Transverse colon (tissue), 4 donors: ENCODE measurements around the gene PBX4.

Experiments used
- POLR2A ChIP-seq: fragments of 450-650 bp; IDR thresholded peaks from one replicate; pipeline ENCODE4 v1.6.1; 2016; ENCODE audit warnings: antibody characterized with exemption, mild to moderate bottlenecking, moderate library complexity
- POLR2AphosphoS5 ChIP-seq, 3 donors: sonication (generic); formaldehyde crosslinking; IDR thresholded peaks; one replicate each; pipeline ENCODE4 v1.6.1; 2016; ENCODE audit warnings: antibody characterized with exemption in 3 of 3
- TF ChIP-seq, protein P1 (sequence below), 5 experiments: fragments of 200-600 bp in 3 of 5; fragments of 450-650 bp in 2 of 5; sonication (generic) in 3 of 5; IDR thresholded peaks; 1 replicate in 2 of 5; 2 replicates in 3 of 5; pipeline ENCODE4 v1.5.1; 2016 to 2017; ENCODE audit warnings: antibody characterized with exemption in 5 of 5, inconsistent platforms in 3 of 5, mild to moderate bottlenecking in 2 of 5, moderate library complexity in 1 of 5

DNA sequence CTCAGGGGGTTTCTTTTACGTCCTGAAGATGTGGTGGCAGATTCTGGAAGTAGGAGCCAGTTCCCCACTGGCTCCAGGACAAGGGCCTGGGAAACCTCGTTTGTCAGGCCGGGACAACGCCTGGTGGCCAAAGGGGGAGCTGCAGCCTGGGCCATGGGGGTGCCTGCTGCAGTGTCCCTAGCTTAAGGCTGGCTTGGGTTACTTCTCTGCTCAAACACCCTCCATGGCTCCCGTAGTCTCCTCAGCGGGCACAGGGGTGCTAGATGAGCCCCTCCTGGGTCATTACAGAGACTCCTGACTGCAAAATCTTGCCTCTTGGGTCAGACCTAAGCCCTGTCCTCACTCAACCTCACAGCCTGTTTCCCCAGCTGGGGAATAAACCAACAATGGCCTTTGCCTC, 65.7 kb downstream of the PBX4 start:
- TF ChIP-seq, protein P1, sequence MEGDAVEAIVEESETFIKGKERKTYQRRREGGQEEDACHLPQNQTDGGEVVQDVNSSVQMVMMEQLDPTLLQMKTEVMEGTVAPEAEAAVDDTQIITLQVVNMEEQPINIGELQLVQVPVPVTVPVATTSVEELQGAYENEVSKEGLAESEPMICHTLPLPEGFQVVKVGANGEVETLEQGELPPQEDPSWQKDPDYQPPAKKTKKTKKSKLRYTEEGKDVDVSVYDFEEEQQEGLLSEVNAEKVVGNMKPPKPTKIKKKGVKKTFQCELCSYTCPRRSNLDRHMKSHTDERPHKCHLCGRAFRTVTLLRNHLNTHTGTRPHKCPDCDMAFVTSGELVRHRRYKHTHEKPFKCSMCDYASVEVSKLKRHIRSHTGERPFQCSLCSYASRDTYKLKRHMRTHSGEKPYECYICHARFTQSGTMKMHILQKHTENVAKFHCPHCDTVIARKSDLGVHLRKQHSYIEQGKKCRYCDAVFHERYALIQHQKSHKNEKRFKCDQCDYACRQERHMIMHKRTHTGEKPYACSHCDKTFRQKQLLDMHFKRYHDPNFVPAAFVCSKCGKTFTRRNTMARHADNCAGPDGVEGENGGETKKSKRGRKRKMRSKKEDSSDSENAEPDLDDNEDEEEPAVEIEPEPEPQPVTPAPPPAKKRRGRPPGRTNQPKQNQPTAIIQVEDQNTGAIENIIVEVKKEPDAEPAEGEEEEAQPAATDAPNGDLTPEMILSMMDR (IDR thresholded peaks at IDR 0.05), result peak; percentile 38 to 67 (median 60)
- TF ChIP-seq POLR2A (no peak), POLR2AphosphoS5 (IDR thresholded peaks at IDR 0.05) (no peak)
